ENCODE data around the gene ZFYVE19. TPM values are rescaled to one million over a fixed set of nuclear protein-coding genes. Genes with fewer than 3 reads are reported as not detected.

Gene ZFYVE19
- total RNA-seq, 1 experiment from 2014 or later, result 14.6 TPM

DNA sequence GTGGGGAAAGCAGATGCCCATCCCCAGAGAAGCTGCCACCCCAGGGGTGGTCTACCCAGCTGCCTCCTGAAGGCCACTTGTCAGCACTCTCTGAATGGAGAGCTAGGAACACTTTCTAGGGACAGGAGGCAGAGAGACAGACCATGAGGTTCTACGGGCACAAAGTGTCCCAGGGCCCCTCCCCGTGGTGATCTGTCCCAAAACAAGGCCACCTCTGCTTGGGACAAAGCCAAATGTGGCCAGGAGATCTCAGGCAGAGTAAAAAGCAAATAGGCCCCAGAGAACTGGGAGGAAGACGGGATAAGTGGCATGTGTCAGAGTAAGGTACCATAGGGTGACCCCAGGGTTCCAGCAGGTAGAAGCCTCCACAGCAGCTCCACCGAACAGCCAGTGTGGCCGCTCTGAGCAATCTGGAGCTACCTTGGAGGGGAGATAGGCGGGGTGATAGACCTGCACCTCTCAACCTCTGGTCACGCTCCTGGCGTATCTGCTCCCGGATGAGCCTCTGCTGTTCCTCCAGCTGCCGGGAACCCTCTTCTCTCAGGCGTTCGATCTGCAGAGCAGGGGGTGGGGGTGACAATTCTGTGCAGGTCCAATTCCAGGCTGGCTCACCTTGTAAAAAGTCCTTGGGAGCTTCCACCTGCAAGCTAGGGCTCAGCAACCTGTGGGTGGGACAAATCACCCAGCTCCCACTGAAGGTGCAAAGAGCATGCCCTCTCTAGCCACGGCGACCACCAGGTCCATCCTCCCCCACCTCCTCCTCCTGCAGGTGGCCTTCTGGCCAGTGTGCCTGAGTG, 31.0 kb upstream of the ZFYVE19 start:
- DNase-seq (ENCODE audit: extremely low read depth, low read depth), result no peak

DNA sequence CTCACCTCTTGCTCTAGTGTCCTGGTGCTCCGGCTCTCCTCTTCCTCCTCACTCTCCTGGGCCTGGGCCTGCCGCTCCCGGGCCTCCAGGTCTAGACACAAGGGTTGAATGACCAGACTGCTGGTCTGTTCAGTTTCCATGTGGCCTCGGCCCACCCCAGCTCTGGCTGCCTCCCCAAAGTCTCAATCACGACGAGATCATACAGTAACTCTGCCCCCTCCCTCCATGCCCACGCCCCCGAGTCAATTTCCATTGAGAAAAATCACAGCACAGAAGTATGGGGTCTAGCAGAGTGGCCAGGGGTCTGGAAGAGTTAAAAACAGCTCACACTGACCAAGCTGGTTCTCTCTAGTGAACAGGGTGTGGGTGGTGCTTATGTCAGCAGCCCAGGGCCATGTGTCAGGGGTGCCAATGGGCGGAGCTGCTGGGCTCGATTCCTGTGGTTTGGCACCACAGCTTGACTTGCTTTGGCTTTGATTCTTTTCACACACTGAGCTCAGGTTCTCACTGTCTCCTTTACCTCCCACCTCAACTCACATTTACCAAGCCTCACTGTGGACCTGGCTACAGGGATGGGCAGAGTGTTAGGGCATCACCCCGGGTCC, 30.2 kb upstream of the ZFYVE19 start:
- DNase-seq (ENCODE audit: extremely low read depth, low read depth), result no peak

GRCh38 chr15:40782609-40783227, 24.2 kb upstream of the ZFYVE19 start:
- peak; percentile 58 for DNase-seq (ENCODE audit: extremely low read depth, low read depth)

DNA sequence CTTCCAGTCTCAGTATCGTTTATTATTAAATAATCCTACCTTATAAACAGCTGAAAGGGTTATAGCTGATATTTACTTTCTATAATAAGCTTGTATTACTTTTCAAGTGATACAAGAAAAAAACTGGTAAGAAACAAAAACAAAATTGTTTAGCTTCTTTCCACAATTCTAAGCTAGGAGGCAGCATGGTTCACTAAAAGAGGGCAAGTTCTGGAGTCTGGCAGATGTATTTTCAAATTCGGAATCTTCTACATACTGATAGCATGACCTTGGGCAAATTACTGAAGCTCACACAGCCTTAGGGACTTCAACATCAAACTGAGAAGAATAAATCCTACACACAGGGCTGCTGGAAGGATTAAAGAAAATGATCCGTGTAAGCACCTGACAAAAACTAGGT, 21.7 kb upstream of the ZFYVE19 start:
- no peak for DNase-seq (ENCODE audit: extremely low read depth, low read depth)

DNA sequence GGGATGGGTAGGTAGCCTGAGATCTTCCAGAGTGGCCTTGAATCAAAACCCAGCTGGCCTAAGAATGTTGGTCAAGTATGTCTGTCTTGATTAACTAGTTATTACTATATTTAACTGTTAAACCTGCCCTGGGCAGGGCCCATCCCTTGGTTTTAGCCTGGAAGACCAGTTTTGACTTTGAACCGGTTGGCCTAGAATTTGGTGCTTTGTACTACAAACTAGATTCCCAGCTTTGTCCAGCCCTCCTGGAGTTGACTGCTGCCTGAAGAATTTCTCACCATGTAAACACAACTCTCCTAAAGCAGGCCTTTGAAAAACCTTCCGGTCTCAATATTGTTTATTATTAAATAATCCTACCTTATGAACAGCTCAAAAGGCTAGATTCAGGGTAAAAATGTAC, 21.1 kb upstream of the ZFYVE19 start:
- no peak for DNase-seq (ENCODE audit: extremely low read depth, low read depth)

DNA sequence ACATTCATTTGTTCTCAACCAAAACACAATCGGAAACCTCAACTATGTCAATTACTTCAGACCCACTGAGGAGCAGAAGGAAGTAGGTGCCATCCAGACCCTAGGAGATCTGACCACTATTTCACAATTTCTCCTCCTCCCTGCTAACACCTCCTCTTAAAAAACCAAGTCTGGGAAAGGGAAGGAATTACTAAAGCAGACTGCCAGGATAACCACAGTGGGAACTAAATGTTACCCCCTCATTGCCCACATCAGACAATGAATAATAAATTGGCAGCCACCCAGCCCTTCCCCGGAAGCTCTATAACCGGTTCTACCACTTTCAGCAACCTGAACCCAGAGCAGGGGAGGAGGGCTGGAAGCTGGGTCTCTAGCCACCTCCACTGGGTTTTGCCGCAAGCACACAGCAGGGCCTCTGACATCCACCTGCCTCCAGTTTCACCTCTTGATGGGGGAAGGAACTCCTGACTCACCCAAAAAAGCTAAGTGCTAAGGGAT, 19.5 kb upstream of the ZFYVE19 start:
- no peak for DNase-seq (ENCODE audit: extremely low read depth, low read depth)

DNA sequence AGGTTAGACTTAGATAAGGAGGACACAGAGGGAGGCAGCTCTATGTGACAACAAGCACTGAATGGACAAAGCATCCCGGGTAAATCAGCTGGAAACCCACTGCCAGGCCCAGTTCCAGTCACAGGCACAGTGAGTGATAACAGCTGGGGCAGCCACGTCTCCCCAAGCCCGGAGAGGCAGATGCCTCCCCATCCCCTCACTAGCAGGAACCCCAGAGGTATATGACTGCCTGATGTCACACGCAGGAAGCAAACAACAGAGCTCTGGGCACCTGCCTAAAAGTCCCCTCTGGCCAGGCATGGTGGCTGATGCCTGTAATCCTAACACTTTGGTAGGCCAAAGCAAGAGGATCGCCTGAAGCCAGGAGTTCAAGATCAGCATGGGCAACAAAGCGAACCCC, 18.9 kb upstream of the ZFYVE19 start:
- no peak for DNase-seq (ENCODE audit: extremely low read depth, low read depth)

- no peak for DNase-seq (ENCODE audit: extremely low read depth, low read depth)
Observed at GRCh38 chr15:40789119-40789518, 17.8 kb upstream of the ZFYVE19 start.

DNA sequence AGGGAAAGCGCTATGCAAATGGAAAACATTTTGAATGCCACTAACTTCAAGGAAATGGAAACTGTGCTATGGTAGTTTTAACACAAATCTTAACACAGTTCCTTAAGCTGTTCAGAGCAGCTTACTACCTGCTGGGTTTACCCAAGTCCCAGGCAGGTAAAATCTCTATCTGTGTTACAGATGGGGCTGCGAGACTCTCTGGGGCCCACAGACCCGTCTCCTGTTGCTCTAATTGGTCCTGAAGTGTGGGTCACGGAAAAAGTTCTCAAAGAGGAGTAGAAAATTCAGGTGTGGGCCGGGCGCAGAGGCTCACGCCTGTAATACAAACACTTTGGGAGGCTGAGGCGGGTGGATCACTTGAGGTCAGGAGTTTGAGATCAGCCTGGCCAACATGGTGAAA, 16.9 kb upstream of the ZFYVE19 start:
- no peak for DNase-seq (ENCODE audit: extremely low read depth, low read depth)

- no peak for DNase-seq (ENCODE audit: extremely low read depth, low read depth)
Observed at GRCh38 chr15:40790718-40791117, 16.2 kb upstream of the ZFYVE19 start.

DNA sequence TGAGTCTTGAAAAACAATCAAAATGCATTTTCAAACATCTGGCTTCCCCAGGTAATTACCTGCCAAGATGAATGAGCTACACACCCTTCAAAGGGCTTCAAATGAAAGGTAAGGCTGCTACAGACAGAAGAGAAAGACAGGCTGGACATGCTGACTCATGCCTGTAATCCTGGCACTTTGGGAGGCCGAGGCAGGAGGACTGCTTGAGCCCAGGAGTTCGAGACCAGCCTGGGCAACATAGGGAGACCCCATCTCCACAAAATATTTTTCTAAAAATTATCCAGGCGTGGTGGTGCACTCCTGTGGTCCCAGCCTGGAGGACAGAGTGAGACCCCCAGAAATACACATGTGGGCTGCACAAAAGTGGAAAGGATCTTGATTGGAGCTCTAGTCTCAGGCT, 14.5 kb upstream of the ZFYVE19 start:
- DNase-seq (ENCODE audit: extremely low read depth, low read depth), result no peak

DNA sequence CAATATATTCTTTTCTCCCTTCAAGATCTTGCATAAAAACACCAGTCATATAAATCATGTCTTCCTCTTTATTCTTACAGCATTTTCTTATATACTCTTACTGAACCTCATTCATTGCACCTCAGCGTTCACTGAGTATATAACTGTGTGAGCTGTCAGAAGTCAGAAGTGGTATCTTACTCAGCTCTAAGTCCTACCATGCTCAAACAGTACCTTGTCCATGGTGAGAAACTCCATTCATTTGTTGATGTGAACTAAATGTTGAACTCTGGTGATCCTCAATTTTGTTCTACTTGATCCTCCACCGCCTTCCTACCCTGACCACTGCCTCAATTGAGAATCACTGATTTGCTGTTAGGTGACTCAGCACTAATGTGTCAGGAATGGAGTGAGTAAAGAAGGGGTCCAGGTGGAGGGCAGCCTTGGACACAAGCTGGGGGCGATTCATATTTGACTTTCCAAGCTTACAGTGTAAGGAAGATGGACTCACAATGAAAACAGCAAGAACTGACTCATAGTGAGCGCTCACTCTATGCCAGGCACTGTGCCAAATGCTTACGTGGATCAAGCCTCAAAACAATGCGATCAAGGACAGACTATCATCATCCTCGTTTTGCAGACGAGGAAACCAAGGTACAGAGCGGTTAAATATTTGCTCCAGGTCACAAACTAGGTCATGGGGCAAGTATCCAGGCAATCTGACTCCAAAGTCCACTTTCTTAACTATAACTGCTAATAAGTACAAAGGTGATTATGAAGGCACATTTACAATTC, 13.5 kb upstream of the ZFYVE19 start:
- DNase-seq (ENCODE audit: extremely low read depth, low read depth), result peak; percentile 82

DNA sequence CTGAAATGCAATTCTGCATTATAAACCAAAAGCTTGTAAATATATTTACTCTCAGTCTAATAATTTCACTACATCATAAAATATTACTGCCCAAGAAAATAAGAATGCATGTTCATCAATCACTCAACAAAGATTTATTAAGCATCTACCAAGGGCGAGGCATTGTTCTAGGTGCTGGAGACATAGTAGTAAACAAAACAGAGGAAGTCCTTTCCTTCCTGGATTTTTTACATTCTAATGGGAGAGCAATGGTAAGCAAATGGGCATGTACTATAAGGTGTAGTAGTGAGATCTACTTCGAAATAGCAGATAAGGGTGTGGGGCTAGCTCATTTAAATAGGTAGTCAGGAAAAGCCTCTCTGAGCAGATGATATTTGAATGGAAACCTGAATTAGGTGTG, 10.8 kb upstream of the ZFYVE19 start:
- DNase-seq (ENCODE audit: extremely low read depth, low read depth), result no peak

DNA sequence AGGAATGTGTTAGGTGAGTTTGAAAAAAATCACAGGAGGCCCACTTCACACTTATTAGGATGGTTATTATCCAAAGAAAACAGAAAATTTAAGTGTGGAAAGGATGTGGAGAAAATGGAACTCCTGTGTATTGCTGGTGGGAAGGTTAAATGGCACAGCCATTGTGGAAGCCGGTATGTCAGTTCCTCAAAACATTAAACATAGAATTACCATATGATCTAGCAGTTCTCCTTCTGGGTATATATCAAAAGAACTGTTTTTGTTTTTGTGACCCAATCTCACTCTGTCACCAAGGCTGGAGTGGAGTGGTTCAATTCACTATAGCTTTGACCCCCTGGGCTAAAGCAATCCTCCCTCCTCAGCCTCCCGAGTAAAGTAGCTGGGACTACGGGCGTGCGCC, 10.4 kb upstream of the ZFYVE19 start:
- no peak for DNase-seq (ENCODE audit: extremely low read depth, low read depth)

DNA sequence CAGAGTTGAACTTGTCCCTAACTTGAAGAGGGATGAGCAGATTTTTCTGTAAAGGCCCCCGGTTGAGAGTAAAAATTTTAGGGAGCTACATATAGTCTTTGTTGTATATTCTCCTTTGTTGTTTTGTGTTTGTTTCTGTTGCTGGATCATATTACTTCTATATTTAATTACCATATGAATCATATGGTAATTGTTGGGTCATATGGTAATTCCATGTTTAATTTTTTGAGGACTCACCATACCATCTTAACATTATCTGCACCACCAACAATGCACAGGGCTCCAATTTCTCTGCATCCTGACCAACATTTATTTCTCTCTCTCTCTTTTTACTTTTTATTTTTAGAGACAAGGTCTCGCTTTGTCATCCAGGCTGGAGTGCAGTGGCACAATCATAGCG, 7.4 kb upstream of the ZFYVE19 start:
- no peak for DNase-seq (ENCODE audit: extremely low read depth, low read depth)

DNA sequence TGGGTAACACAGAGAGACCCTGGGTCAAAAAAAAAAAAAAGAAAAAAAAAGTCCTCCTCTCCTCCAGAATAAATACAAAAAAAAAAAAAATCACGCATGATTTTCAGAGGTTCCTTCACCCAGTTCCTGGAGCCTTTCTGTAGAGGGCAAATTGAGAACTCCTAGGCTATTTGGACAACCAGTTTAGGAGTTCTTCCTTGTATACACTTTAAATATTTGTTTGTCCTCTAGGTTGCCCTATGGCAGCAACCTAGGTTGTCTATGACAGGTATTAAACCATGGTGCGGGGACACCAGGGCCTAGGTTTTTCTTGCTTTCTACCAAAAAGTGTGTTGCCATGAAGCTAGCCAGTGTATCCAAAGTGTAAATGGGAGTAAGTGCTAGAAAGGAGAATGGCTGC, 3.8 kb upstream of the ZFYVE19 start:
- DNase-seq (ENCODE audit: extremely low read depth, low read depth), result no peak

GRCh38 chr15:40803688-40804087, 3.2 kb upstream of the ZFYVE19 start:
- no peak for DNase-seq (ENCODE audit: extremely low read depth, low read depth)

- DNase-seq (ENCODE audit: extremely low read depth, low read depth), result no peak
Observed at GRCh38 chr15:40806672-40807027, 239 bp upstream of the ZFYVE19 start.

- DNase-seq (ENCODE audit: extremely low read depth, low read depth), result no peak
Observed at GRCh38 chr15:40807888-40808461, 1.1 kb downstream of the ZFYVE19 start.

DNA sequence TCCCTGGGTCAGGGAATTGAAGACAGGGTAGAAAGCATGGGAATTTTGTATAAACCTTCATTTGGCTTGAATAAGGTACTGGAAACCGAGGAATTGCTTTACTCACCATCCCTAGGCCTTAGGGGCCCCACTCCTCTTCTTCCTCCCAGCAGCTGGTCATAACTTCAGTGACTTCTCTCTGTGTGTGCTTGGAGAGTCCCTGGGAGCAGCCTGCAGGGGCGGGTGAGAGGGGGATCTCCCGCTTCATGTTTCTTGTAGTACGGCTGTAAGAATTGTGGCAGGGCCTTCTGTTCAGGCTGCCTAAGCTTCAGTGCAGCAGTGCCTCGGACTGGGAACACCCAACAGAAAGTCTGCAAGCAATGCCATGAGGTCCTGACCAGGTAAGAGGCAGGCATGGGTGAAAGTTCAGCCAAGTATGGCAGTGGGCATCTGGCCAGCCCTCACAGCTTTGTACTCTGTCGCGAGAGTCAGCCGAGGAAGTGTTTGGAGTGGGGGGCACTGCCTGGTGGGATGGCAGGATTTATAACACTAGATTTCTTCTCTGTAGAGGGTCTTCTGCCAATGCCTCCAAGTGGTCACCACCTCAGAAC, 2.1 kb downstream of the ZFYVE19 start:
- no peak for DNase-seq (ENCODE audit: extremely low read depth, low read depth)
